H7 (cell line): Measurements from ENCODE around the gene LETM1. TPM values are rescaled to one million over a fixed set of nuclear protein-coding genes. Genes with fewer than 3 reads are reported as not detected.

Source experiments
- DNase-seq: peaks from one replicate; pipeline ENCODE4 v3.0.0; 2012
- H3K27me3 ChIP-seq: 2 replicates; pipeline ENCODE4 v1.6.0; 2011; ENCODE audit warnings: mild to moderate bottlenecking, low read length; ENCODE audit not compliant: control insufficient read depth, insufficient read depth
- H3K36me3 ChIP-seq: replicated peaks from 2 replicates; pipeline ENCODE4 v1.5.1; 2011; ENCODE audit warnings: low read length; ENCODE audit not compliant: control insufficient read depth, insufficient read depth
- H3K4me3 ChIP-seq: 2 replicates; pipeline ENCODE4 v1.5.1; 2011; ENCODE audit warnings: low read depth, mild to moderate bottlenecking, control low read depth, low read length, moderate library complexity; ENCODE audit not compliant: insufficient read depth
- total RNA-seq: library from RNA; depleted of rRNA; stranded (reverse); fragments of >200 nt; shearing (Covaris generic); gene quantifications from 2 replicates; pipeline ENCODE4 v1.2.3, GENCODE V29; 2014; rRNA removed

LETM1 gene
- 68.8 and 80.5 TPM in 2 replicates for total RNA-seq

DNA sequence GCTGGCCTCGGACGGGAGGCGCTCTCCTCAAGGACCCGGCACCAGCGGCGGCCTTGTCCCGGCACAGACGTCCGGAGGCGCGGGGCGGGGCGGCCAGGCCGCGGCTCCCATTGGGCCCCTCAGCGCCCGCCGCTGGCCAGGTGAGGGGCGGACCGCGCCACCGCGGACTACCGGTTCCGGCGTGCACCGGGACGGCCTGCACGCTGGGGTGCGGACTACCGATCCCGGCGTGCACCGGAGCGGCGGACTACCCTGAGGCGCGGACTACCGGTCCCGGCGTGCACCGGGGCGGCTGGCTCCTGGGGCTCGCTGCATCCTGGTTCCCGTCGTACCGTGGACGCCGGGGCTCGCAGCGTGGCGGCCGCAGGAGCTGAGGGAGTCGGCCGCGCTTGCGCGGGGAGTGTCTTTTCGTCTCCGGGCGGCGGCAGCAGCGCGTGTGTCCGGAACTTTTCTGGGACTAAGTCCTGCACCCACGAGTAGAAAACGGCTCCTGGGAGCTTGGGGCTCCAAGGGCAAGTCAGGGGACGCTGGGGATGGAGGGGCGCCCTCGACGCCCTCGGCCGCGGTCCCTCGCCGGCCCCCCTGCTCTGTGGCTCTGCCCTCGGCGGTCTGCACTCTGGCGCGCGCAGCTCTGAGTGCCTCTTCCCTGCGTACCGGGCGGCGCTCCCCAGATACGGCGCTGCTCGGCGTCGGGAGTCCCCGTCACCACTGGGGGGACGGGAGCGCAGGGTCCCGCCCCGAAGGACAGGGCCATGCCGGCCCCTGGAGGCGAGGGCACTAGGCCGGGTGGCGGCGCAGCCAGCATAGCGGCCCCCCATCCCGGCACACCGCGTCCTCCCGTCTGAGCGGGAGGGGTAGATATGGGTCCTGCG lies at the start of gene LETM1:
LETM1 (minus strand) TSS at position 86 of the 872 bp plus-strand sequence. CDS start 206 bp downstream, outside the sequence.
- DNase-seq, result peak; percentile 99
- H3K27me3 ChIP-seq, result peaks cover 50% of the 10 kb centered on the region

DNA sequence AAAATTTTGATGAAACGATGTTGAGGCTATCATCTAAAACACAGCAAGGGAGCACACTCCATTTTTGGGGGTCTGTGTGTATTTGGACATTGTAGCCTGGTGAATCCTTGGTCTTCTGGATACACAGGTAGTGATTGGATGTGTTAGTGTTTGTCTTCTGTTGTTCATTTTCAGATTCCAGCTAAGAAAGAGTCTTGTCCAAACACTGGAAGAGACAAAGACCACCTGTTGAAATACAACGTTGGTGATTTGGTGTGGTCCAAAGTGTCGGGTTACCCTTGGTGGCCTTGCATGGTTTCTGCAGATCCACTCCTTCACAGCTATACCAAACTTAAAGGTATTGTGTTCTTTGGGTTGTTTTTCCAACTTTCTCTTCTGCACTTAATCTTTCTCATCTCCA lies 48.1 kb upstream of the LETM1 start:
- peaks cover 19% of the 10 kb centered on the region for H3K36me3 ChIP-seq
- DNase-seq, result no peak
- no peaks in the 10 kb centered on the region for H3K27me3 ChIP-seq
- H3K4me3 ChIP-seq, result no peak overlapping the region

More for the DNA sequence above, at the start of gene LETM1:
- H3K36me3 ChIP-seq, result no peaks in the 10 kb centered on the region
- peak within 1 kb of the TSS; percentile 93 for H3K4me3 ChIP-seq

DNA sequence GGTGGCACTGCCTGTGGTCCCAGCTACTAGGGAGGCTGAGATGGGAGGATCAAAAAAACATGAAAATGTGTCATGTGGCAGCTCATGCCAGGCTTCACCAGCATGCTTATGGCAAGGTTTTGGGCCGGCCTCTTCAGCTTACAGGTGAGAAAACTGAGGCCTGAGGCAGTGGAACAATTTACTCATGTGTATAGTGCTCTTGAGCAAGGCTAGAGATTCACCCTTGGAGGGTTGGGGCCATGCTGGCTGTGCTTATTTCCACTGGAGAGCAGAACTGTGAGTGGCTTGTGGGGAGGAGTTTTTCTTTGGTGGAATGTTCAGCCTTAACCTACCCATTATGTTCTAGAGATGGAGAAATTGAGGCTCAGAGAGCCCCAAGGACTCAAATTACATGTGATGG lies 47.1 kb upstream of the LETM1 start:
- Histone ChIP-seq H3K27me3 (no peaks in the 10 kb centered on the region), H3K36me3 (peaks cover 19% of the 10 kb centered on the region), H3K4me3 (no peak overlapping the region)
- no peak for DNase-seq

GRCh38 chr4:1902243-1902642 lies 46.3 kb upstream of the LETM1 start:
- Histone ChIP-seq H3K4me3 (no peak overlapping the region), H3K36me3 (peaks cover 15% of the 10 kb centered on the region), H3K27me3 (no peaks in the 10 kb centered on the region)
- no peak for DNase-seq

DNA sequence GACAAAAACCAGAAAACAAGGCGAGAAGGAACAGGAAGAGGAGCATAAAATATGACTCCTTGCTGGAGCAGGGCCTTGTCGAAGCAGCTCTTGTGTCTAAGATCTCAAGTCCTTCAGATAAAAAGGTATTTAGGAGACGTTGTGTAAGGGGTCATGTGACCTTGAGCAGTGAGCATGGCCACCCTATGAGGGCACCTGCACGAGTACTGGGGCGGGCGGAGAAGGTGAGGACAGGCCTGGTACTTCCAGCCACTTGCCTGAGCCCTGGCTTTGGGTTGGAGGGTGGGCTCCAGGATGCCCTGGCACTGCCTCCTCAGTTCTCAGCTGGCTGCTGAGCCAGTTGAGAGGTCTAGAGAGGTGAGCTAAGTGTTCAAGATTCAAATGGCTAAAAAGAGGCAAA lies 45.2 kb upstream of the LETM1 start:
- no peak overlapping the region for H3K4me3 ChIP-seq
- no peak for DNase-seq
- peaks cover 15% of the 10 kb centered on the region for H3K36me3 ChIP-seq
- no peaks in the 10 kb centered on the region for H3K27me3 ChIP-seq

DNA sequence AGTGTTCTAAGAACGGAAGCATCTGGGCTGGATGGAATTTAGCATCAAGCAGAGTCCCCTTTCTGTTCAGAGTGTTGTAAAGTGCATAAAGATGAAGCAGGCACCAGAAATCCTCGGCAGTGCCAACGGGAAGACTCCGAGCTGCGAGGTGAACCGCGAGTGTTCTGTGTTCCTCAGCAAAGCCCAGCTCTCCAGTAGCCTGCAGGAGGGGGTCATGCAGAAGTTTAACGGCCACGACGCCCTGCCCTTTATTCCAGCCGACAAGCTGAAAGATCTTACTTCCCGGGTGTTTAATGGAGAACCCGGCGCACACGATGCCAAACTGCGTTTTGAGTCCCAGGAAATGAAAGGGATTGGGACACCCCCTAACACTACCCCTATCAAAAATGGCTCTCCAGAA lies 44.7 kb upstream of the LETM1 start:
- DNase-seq, result no peak
- no peak overlapping the region for H3K4me3 ChIP-seq
- peaks cover 15% of the 10 kb centered on the region for H3K36me3 ChIP-seq
- no peaks in the 10 kb centered on the region for H3K27me3 ChIP-seq

DNA sequence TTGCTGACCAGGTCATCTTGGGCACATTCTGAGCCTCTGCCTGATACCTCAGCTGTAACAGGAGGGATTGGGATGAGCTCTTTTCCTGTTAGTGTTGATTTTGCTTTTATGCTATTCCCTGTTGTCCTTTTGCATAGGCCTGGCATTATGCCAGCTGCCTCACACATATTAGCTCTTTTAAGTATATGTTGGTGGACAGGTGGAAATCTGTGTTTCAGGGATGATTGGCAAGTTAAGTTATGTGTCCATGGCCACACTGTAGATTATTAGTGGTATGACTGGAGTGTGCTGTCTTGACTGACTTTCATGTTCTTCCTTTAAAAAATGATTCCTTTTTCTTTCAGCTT lies 44.1 kb upstream of the LETM1 start:
- Histone ChIP-seq H3K36me3 (peaks cover 15% of the 10 kb centered on the region), H3K27me3 (no peaks in the 10 kb centered on the region), H3K4me3 (no peak overlapping the region)
- no peak for DNase-seq

DNA sequence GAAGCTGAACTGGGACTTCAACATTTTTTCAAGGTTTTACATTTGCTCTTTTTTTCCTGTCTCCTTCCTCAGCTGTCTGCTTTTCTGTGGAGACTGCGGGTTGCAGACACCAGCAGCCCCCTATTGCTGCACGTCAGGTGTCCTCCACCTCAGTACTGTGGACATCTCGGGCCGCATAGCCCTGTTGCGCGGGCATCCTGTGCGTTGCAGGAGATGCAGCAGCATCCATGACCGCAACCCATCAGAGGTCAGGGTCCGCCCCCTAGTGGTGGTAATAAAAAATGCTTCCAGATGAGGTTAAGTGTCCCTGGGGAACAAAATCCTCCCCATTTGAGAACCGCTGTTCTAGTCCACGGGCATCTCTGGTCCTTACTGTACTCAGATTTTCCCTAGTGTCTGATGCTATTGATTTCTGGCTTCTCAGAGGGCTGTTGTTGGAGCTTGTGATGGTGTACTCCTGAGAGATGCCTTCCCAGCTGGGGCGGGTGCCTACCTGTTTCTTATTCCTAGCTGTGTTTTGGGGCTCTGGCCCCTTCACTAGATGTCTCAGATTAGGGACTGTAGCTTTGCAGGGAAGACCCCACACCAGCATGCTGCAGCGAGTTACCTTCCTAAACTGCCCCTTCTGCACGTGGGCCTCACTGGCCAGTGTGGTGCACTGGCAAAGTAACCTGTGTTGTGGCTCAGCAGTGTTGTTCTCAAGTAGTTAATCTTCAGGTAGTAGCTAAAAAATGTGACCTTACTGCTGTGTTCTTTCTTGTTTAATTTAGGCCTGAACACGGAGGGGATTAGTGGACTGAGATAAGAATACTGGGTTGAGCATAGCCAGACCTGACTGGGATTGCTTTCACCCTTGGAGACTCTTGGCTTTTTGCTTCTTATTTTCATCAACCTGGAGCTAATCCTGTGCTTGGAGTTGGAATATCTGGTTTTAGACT lies 43.5 kb upstream of the LETM1 start:
- DNase-seq, result peak; percentile 93
- Histone ChIP-seq H3K4me3 (no peak overlapping the region), H3K27me3 (no peaks in the 10 kb centered on the region)

GRCh38 chr4:1898681-1899080 lies 42.7 kb upstream of the LETM1 start:
- H3K27me3 ChIP-seq, result no peaks in the 10 kb centered on the region
- H3K4me3 ChIP-seq, result no peak overlapping the region
- H3K36me3 ChIP-seq, result peaks cover 12% of the 10 kb centered on the region
- no peak for DNase-seq

More for the DNA sequence above, 43.5 kb upstream of the LETM1 start:
- peaks cover 15% of the 10 kb centered on the region for H3K36me3 ChIP-seq

DNA sequence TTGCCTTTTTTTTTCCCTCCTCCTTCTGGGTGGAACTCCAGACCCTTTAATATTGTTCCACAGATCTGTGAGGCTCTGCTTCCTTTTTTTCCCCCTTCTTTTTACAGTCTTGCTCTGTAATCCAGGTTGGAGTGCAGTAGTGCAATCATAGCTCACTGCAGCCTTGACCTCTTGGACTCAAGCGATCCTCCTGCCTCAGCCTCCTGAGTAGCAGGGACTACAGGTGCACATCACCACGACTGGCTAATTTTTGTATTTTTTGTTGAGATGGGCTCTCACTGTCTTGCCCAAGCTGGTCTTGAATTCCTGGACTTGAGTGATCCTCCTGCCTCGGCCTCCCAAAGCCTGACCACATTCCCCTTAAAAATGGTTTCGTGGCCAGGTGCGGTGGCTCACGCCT lies 42.1 kb upstream of the LETM1 start:
- DNase-seq, result no peak
- Histone ChIP-seq H3K4me3 (no peak overlapping the region), H3K27me3 (no peaks in the 10 kb centered on the region), H3K36me3 (peaks cover 11% of the 10 kb centered on the region)

DNA sequence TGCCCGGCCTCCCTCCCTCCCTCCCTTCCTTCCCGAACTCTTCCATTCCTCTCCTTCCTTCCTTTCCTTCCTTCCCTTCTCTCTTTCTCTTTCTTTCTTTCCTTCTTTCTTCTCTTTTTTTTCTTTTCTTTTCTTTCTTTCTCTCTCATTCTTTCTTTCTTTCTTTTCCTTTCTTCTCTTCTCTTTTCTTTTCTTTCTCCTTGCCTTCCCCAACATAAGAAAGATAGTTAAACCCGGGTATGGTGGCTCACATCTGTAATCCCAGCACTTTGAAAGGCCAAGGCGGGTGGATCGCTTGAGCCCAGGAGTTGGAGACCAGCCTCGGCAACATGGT lies 40.7 kb upstream of the LETM1 start:
- Histone ChIP-seq H3K36me3 (peaks cover 8% of the 10 kb centered on the region), H3K4me3 (no peak overlapping the region), H3K27me3 (no peaks in the 10 kb centered on the region)
- DNase-seq, result no peak

DNA sequence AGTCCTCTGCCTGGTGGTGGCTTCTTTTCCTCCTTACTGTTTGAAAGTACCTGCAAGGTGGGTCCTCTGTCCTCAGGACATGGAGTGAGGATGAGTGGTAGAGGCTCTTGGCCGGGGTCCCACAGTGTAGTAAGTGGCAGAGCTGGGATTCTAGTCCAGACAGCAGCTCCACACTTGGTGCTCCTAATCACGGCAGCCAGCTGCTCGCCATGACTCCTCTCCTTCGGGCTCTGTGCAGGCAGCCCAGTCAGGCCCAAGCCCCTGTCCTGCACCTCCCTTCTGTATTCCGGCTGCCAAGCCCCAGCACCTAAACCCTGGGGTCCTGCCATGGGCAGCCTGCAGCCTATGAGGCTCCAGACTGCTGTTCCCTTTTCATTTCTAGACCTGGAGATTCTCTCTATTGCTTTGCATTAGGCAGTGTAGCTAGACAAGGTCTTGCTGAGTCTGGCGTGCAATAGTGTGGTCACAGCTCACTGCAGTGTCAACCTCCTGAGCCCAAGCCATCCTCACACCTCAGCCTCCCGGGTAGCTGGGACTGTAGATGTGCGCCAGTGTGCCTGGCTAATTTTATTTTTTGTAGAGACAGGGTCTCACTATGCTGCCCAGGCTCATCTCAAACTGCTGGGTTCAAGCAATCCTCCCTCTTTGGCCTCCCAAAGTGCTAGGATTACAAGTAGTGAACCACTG lies 40.2 kb upstream of the LETM1 start:
- no peaks in the 10 kb centered on the region for H3K27me3 ChIP-seq
- peaks cover 4% of the 10 kb centered on the region for H3K36me3 ChIP-seq
- H3K4me3 ChIP-seq, result no peak overlapping the region
- DNase-seq, result no peak

DNA sequence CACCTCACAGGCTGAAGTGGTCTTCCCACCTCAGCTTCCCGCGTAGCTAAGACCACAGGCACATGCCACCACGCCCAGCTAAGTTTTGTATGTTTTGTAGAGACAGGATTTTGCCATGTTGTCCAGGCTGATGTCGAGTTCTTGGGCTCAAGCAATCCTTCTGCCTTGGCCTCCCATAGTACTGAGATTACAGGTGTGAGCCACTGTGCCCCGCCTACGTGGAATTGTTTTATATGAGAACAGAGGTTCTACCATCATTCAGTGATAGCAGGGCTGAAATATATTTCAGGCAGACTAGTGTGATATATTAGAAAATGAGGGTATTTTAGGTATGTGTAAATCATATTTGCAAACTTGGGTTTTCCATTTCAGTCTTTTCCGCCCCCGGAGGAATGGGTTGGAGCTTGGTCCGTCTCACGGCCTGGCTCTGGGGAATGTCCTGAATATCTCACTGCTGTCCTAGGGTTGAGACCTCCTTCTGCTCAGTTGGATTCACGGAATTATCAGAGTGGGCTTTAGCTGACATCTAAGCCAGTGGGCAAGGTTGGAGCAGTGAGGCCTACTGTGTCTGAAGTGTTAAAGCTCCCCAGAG lies 35.1 kb upstream of the LETM1 start:
- Histone ChIP-seq H3K27me3 (no peaks in the 10 kb centered on the region), H3K4me3 (no peak overlapping the region), H3K36me3 (no peaks in the 10 kb centered on the region)
- DNase-seq, result no peak

GRCh38 chr4:1887052-1887451 lies 31.1 kb upstream of the LETM1 start:
- DNase-seq, result no peak
- Histone ChIP-seq H3K27me3 (no peaks in the 10 kb centered on the region), H3K36me3 (no peaks in the 10 kb centered on the region), H3K4me3 (no peak overlapping the region)
